NB4 (cell line): ENCODE measurements around the gene SLC6A11.

Experiments
- DNase-seq: peaks from one replicate; pipeline ENCODE4 v3.0.0; 2010; ENCODE audit warnings: low read depth
- H3K4me3 ChIP-seq: one replicate; pipeline ENCODE4 v1.5.1; 2011; ENCODE audit warnings: mild to moderate bottlenecking, low read depth, low read length, moderate library complexity
- MYC ChIP-seq: IDR thresholded peaks from 2 replicates; pipeline ENCODE4 v1.6.1; 2011; ENCODE audit warnings: low read depth, low read length
- POLR2A ChIP-seq: IDR thresholded peaks from 2 replicates; pipeline ENCODE4 v1.6.1; 2011; ENCODE audit warnings: mild to moderate bottlenecking; ENCODE audit not compliant: insufficient read length; ENCODE audit errors: extremely low read depth
- TF ChIP-seq, protein P1 (sequence below): IDR thresholded peaks from one replicate; pipeline ENCODE4 v1.5.1; 2012; ENCODE audit warnings: low read depth, low read length
- TF ChIP-seq, protein P2 (sequence below): IDR thresholded peaks from 2 replicates; pipeline ENCODE4 v1.6.1; 2011; ENCODE audit warnings: low read depth, low read length

SLC6A11 gene

DNA sequence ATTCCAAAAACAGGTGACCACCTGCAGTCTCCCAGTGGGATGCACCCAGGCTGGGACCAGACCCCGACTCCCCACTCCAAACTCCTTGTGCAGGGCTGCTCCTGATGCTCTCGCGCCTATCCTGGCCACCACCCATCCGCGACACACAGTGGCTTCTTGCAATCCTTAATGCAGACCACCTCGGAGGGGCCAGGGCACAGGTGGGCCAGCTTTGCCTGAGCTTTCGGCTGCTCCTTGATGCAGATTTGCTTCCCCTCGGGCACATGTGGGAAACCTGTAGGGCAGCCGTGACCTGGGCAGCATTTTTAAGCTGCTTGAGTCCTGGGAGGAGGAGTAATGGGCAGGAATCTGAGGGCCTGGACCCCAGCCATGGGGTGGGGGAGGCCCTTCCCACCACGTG is 18.9 kb downstream of the SLC6A11 start:
- no peak overlapping the region for H3K4me3 ChIP-seq
- TF ChIP-seq, protein P1, sequence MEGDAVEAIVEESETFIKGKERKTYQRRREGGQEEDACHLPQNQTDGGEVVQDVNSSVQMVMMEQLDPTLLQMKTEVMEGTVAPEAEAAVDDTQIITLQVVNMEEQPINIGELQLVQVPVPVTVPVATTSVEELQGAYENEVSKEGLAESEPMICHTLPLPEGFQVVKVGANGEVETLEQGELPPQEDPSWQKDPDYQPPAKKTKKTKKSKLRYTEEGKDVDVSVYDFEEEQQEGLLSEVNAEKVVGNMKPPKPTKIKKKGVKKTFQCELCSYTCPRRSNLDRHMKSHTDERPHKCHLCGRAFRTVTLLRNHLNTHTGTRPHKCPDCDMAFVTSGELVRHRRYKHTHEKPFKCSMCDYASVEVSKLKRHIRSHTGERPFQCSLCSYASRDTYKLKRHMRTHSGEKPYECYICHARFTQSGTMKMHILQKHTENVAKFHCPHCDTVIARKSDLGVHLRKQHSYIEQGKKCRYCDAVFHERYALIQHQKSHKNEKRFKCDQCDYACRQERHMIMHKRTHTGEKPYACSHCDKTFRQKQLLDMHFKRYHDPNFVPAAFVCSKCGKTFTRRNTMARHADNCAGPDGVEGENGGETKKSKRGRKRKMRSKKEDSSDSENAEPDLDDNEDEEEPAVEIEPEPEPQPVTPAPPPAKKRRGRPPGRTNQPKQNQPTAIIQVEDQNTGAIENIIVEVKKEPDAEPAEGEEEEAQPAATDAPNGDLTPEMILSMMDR: no peak
- TF ChIP-seq, protein P2, sequence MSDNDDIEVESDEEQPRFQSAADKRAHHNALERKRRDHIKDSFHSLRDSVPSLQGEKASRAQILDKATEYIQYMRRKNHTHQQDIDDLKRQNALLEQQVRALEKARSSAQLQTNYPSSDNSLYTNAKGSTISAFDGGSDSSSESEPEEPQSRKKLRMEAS: no peak
- TF ChIP-seq POLR2A: no peak
- TF ChIP-seq MYC: no peak
- DNase-seq: no peak

DNA sequence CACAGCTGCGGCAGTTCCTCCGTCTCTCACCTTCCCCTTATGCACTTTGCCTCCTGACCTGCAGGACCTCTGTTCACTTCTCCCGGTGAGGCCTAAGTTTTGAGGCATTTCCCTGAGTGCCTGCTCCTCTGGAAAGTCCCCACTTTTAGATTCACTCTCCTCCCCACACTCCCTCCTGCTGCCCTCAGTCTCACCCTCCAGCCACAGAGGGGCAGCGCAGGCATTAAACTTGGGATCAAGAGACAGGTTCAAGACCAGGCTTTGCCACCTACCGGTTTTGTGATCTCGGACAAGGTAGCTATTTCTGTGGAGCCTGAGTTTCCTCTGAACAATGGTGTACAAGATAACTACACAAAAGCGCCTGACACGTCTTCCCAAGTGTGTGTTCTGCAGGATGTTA is 19.4 kb downstream of the SLC6A11 start:
- peak; percentile 43 for DNase-seq
- TF ChIP-seq, protein P2: no peak
- TF ChIP-seq, protein P1: peak; percentile 36
- no peak overlapping the region for H3K4me3 ChIP-seq

DNA sequence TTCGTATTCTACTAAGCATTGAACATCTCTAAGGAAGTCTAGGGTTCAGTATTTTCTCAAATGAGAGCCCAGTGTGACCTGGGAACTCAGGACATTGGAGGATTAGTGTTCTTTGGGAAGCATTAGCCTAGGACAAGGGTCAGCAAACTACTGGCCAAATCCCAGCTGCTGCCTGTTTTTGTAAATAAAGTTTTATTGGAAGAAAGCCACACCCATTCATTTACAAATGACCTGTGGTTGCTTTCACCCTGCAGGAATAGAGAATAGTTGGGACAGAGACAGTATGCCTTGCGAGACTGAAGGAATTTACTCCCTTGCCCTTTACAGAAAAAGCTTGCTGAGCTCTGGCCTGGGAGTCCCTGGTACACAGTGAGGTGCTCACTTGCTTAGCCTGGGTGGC is 20.6 kb downstream of the SLC6A11 start:
- DNase-seq: no peak
- H3K4me3 ChIP-seq: no peak overlapping the region
- TF ChIP-seq, protein P2: no peak
- TF ChIP-seq, protein P1: no peak
- TF ChIP-seq POLR2A (no peak), MYC (no peak)

DNA sequence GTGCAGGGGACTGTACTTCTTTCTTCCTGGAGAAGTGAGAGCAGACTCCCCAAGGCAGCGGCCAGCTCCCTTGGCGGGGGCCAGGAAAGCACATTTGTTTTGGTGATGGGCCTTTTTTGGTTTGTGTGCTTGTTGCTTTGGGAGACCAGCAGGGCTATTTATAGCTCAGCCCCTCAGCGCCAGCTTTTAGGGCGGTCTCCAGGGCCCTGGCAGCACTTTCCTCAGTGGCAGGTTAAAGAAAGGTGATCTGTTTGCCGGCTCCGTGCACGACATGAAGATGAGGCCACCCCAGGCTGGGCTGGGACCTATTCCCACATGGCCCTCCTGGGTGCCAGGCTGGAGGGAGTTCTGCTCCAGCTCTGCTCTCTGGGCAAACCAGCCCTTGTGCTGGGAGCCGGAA is 21.8 kb downstream of the SLC6A11 start:
- TF ChIP-seq, protein P2: no peak
- TF ChIP-seq MYC (no peak), POLR2A (no peak)
- TF ChIP-seq, protein P1: no peak
- H3K4me3 ChIP-seq: no peak overlapping the region

DNA sequence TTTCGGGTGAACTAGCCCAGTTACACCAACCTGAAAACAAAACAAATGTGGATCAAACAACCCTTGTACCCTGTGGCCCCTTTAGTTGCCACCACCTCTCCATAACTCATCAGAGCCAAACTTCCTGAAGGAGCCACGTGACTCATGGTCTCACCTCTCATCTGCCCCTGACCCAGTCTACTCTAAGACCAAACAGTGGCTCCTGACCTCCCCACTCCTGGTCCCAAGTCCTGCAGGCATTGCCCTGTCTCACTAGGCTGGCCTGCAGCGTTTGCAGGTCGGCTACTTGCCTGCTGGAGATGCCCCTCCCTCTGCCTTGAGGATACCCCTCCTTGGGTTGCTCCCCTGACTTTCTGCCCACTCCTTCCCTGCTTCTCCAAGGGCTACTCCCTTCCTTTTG is 23.1 kb downstream of the SLC6A11 start:
- H3K4me3 ChIP-seq: no peak overlapping the region
- no peak for DNase-seq
- TF ChIP-seq, protein P2: no peak
- TF ChIP-seq, protein P1: no peak
- TF ChIP-seq POLR2A: no peak

More for the DNA sequence above, 21.8 kb downstream of the SLC6A11 start:
- no peak for DNase-seq

DNA sequence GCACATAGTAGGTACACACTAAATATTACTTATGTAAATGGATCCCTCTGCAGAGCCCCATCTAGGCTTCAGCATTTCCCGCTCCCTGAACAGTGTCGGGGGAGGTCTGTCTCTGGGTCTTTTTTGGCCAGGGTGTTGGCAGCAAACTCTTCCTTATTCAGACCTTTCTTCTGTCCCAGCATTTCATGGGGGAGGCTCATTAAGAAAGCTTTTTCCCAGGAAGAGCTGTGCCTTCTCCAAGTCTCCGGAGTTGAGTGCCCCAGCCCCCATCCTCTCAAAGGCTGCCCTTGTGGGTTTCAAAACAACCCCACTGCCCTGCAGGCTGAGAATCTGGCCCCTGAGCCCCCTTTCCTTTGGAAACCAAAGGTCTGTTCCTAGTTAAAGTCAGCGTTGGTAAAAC is 25.1 kb downstream of the SLC6A11 start:
- TF ChIP-seq, protein P2: no peak
- TF ChIP-seq POLR2A: no peak
- TF ChIP-seq, protein P1: no peak
- no peak for DNase-seq
- H3K4me3 ChIP-seq: no peak overlapping the region
